Dendritic cell treated with granulocyte-macrophage colony-stimulating factor and Interleukin-4, amounts not matched to agents 40 ng/mL and 50 ng/mL, for 4 days (primary cell): Measurements from ENCODE around the gene BICC1.

Experiments used
- H3K27ac Mint-ChIP-seq: one replicate; pipeline ENCODE4 v1.8.0; 2022; ENCODE audit warnings: mild to moderate bottlenecking, mixed read lengths
- H3K27me3 Mint-ChIP-seq: one replicate; pipeline ENCODE4 v1.8.0; 2022; ENCODE audit warnings: mild to moderate bottlenecking, mixed read lengths
- H3K36me3 Mint-ChIP-seq: one replicate; pipeline ENCODE4 v1.8.0; 2022; ENCODE audit warnings: low read depth, mixed read lengths
- H3K4me1 Mint-ChIP-seq: one replicate; pipeline ENCODE4 v1.8.0; 2022; ENCODE audit warnings: low read depth, mixed read lengths
- H3K4me3 Mint-ChIP-seq: one replicate; pipeline ENCODE4 v1.8.0; 2022; ENCODE audit warnings: mild to moderate bottlenecking, moderate library complexity, mixed read lengths
- H3K9me3 Mint-ChIP-seq: one replicate; pipeline ENCODE4 v1.8.0; 2022; ENCODE audit warnings: mixed read lengths
- intact Hi-C: fragments of 100-400 bp; cut with micrococcal nuclease; formaldehyde crosslinking; loops from one replicate; pipeline ENCODE4 v1.15.0; 2022

Gene BICC1

GRCh38 chr10:58859526-58859925 lies 346.9 kb downstream of the BICC1 start:
- intact Hi-C loops = no loop called here
- Mint-ChIP-seq H3K36me3 (no peaks in the 10 kb centered on the region), H3K4me1 (no peaks in the 10 kb centered on the region), H3K27me3 (no peaks in the 10 kb centered on the region), H3K9me3 (peaks cover 13% of the 10 kb centered on the region), H3K4me3 (no peak overlapping the region), H3K27ac (no peak overlapping the region)

GRCh38 chr10:58867683-58868082 lies 355.0 kb downstream of the BICC1 start:
- H3K4me1 Mint-ChIP-seq = no peaks in the 10 kb centered on the region
- intact Hi-C loops = no loop called here
- H3K27ac Mint-ChIP-seq = no peak overlapping the region
- no peaks in the 10 kb centered on the region for H3K36me3 Mint-ChIP-seq
- peaks cover 12% of the 10 kb centered on the region for H3K9me3 Mint-ChIP-seq
- H3K4me3 Mint-ChIP-seq = no peak overlapping the region
- H3K27me3 Mint-ChIP-seq = no peaks in the 10 kb centered on the region

GRCh38 chr10:58868736-58869435 lies 356.2 kb downstream of the BICC1 start:
- H3K27me3 Mint-ChIP-seq = no peaks in the 10 kb centered on the region
- H3K27ac Mint-ChIP-seq = no peak overlapping the region
- no peak overlapping the region for H3K4me3 Mint-ChIP-seq
- H3K9me3 Mint-ChIP-seq = peaks cover 12% of the 10 kb centered on the region
- intact Hi-C loops = no loop called here
- H3K36me3 Mint-ChIP-seq = no peaks in the 10 kb centered on the region
- no peaks in the 10 kb centered on the region for H3K4me1 Mint-ChIP-seq

GRCh38 chr10:58870070-58870469 lies 357.4 kb downstream of the BICC1 start:
- Mint-ChIP-seq H3K27ac (no peak overlapping the region), H3K9me3 (peaks cover 2% of the 10 kb centered on the region), H3K27me3 (no peaks in the 10 kb centered on the region), H3K36me3 (no peaks in the 10 kb centered on the region), H3K4me1 (no peaks in the 10 kb centered on the region), H3K4me3 (no peak overlapping the region)
- intact Hi-C loops = no loop called here

- H3K36me3 Mint-ChIP-seq = no peaks in the 10 kb centered on the region
- no peaks in the 10 kb centered on the region for H3K9me3 Mint-ChIP-seq
- no peaks in the 10 kb centered on the region for H3K27me3 Mint-ChIP-seq
- H3K4me1 Mint-ChIP-seq = no peaks in the 10 kb centered on the region
- H3K27ac Mint-ChIP-seq = no peak overlapping the region
- H3K4me3 Mint-ChIP-seq = no peak overlapping the region
- intact Hi-C loops = no loop called here
Observed at GRCh38 chr10:58873161-58873560, 360.5 kb downstream of the BICC1 start.
